ACHN (cell line): Measurements from ENCODE around the gene XIRP2.

Experiments
- DNase-seq: peaks from one replicate; pipeline ENCODE4 v3.0.0-alpha.2; 2015
- in situ Hi-C: cut with HindIII; loops from 2 replicates; pipeline ENCODE4 v1.10.0; 2017; ENCODE audit warnings: low sequenced_read_pairs, low pct_ligation_motif_present, low pct_unique_long_range_greater_than_20kb

Gene XIRP2

GRCh38 chr2:167110345-167110744 is 222.1 kb downstream of the XIRP2 start:
- in situ Hi-C loops: no loop called here

GRCh38 chr2:167114018-167114417 is 225.7 kb downstream of the XIRP2 start:
- DNase-seq: no peak
- in situ Hi-C loops: no loop called here

More at GRCh38 chr2:167110345-167110744, 222.1 kb downstream of the XIRP2 start:
- DNase-seq: no peak

- in situ Hi-C loops: no loop called here
- no peak for DNase-seq
Observed at GRCh38 chr2:167115541-167115940, 227.3 kb downstream of the XIRP2 start.

DNA sequence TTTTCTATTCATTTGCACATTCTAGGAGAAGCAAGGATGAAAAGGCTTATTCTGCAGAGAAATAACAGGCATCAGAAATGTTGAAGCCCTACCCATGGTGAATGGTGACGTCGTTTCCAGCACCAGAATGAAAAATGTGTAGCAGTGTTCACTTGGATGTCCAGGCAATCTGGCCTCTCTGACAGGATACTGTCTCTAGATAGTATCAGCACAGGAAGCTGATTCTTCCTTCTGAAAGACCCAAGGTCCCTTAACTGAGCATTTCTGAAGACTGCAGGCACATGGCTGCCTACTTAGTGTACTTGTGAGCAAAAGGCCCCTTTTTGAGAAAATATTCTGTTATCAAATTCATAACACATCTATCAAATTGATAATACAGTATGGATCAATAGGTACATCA is 234.1 kb downstream of the XIRP2 start:
- no peak for DNase-seq
- in situ Hi-C loops: no loop called here

DNA sequence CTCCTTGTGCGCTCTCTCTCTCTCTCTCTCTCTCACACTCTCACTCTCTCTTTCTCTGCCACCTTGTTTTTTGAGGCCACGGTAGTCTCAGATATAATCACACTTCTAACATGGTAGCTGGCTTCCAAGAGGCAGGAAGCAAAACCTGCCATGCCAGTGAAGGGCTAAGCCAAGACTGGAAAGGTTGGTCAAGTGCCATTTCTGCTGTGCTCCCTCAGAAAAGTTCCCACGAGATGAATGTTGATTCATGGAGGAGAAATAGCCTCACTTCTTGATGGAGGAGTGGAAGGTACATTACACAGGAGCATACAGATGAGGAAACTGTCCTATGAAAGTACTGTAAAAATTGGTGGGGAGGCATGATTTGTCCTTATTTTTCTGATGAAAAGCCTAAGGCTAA is 237.9 kb downstream of the XIRP2 start:
- in situ Hi-C loops: no loop called here
- DNase-seq: no peak

- in situ Hi-C loops: no loop called here
- peak; percentile 49 for DNase-seq
Observed at GRCh38 chr2:167127135-167127534, 238.9 kb downstream of the XIRP2 start.

- in situ Hi-C loops: no loop called here
- DNase-seq: no peak
Observed at GRCh38 chr2:167128130-167128529, 239.8 kb downstream of the XIRP2 start.

GRCh38 chr2:167132066-167132465 is 243.8 kb downstream of the XIRP2 start:
- DNase-seq: no peak
- in situ Hi-C loops: no loop called here

- in situ Hi-C loops: no loop called here
- DNase-seq: no peak
Observed at GRCh38 chr2:167132906-167133555, 244.8 kb downstream of the XIRP2 start.

- in situ Hi-C loops: no loop called here
- no peak for DNase-seq
Observed at GRCh38 chr2:167133614-167134013, 245.3 kb downstream of the XIRP2 start.

- peak; percentile 30 for DNase-seq
- in situ Hi-C loops: no loop called here
Observed at GRCh38 chr2:167134381-167135072, 246.2 kb downstream of the XIRP2 start.

- in situ Hi-C loops: no loop called here
- DNase-seq: no peak
Observed at GRCh38 chr2:167135706-167136105, 247.4 kb downstream of the XIRP2 start.

DNA sequence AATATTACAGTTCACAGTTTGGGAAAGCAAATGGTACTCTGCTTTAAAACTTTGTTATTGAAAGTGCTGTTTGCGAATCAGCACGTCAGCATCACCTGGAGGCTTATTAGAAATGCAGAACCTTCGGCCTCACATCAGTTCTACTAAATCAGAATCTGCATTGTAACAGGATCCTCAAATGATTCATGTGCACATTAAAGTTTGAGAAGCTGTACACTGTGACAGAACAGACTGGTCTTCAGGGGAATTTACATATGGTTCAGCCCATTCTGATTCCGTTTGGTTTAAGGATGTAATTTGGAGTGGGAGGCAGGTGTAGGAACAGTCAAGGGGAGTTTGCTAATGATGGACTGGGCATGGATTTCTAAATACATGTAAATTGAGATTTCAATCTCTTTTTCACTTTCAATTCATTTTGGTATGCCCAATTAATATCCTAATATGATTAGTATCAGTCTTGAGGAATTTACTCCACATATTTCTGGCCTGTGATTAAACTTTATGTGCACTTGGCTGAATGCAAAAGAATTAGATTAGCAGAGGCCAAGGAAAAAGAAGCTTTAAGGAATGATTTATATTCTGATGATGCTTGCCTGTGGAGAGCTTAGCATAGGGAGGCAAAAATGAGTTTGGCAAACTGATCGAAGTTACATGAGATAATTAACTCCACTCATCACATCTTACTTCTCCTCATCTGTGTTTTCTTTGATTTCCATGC is 248.8 kb downstream of the XIRP2 start:
- DNase-seq: no peak
- in situ Hi-C loops: no loop called here

DNA sequence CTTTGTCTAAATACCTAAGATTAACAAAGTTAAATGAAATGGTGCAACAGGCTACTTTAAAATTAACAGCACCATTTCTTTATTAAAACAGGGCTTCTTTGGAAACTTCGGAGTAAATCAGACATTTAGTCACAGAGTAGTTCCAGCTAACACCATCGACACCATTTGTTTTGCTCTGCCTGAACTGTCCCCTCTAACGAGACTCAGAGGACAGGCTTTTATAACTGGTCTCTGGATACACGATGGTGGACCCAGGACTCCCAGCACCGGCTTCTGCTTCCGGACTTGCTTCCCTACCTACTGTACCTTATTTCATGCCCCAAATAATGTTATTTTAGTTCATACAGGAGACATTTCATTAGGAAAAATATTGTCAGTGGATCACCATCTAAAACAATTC is 252.1 kb downstream of the XIRP2 start:
- in situ Hi-C loops: no loop called here
- no peak for DNase-seq

GRCh38 chr2:167140767-167141166 is 252.5 kb downstream of the XIRP2 start:
- in situ Hi-C loops: no loop called here
- DNase-seq: peak; percentile 97

GRCh38 chr2:167142554-167142953 is 254.3 kb downstream of the XIRP2 start:
- DNase-seq: no peak
- in situ Hi-C loops: no loop called here

GRCh38 chr2:167144179-167144898 is 256.1 kb downstream of the XIRP2 start:
- in situ Hi-C loops: no loop called here
- DNase-seq: no peak

DNA sequence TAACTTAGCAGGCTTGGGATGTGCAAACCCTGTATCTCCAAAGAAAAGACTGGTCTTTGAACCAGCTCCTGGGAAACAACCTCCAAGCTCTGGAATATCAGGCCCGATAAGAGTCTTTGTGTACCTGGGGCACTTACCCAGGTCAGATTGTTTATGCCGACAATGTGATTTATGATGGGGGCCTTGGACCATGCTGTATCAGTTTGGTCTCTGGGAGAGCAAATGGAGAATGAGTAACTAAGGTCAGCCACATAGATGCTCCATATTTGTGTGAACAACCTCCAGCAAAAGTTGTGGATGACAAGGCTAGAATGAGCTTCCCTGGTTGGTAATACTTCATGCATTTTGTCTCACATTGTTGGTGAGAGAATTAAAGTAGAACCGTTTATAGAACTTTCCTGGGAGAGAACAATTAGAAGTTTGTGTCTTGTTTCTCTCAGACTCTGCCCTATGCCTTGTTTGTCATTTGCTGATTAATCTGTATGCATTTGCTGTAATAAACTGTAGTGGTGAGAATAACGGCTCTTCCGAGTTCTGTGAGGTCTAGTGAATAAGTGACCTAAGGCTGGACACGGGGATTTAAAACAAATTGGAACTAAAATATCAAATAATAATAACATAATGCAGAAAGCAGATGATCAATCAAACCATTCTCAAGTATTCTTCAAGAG is 259.1 kb downstream of the XIRP2 start:
- no peak for DNase-seq
- in situ Hi-C loops: no loop called here

GRCh38 chr2:167151894-167152293 is 263.6 kb downstream of the XIRP2 start:
- no peak for DNase-seq
- in situ Hi-C loops: no loop called here
